Endodermal cell (in vitro differentiated cells): ENCODE measurements around the gene OSBPL5. TPM values are rescaled to one million over a fixed set of nuclear protein-coding genes. Genes with fewer than 3 reads are reported as not detected.

Experiments used
- DNase-seq: peaks from one replicate; pipeline ENCODE4 v3.0.0-alpha.2; 2017
- H3K27ac ChIP-seq: 2 replicates; pipeline ENCODE4 v1.5.1; 2013; ENCODE audit warnings: mild to moderate bottlenecking, low read depth, low read length, moderate library complexity
- H3K27me3 ChIP-seq: 2 replicates; pipeline ENCODE4 v1.6.1; 2013; ENCODE audit warnings: mild to moderate bottlenecking, low read length, moderate library complexity; ENCODE audit not compliant: insufficient read depth, control insufficient read depth, poor library complexity, severe bottlenecking
- H3K36me3 ChIP-seq: 2 replicates; pipeline ENCODE4 v1.7.0; 2013; ENCODE audit warnings: mild to moderate bottlenecking, low read length, moderate library complexity; ENCODE audit not compliant: control insufficient read depth, insufficient read depth
- H3K4me1 ChIP-seq: one replicate; pipeline ENCODE4 v1.7.0; 2013; ENCODE audit warnings: low read length; ENCODE audit not compliant: control insufficient read depth, insufficient read depth
- H3K4me3 ChIP-seq: 2 replicates; pipeline ENCODE4 v1.5.1; 2013; ENCODE audit warnings: mild to moderate bottlenecking, low read length, moderate library complexity
- H3K9ac ChIP-seq: 2 replicates; pipeline ENCODE4 v1.6.1; 2013; ENCODE audit warnings: mild to moderate bottlenecking, low read length, moderate library complexity; ENCODE audit not compliant: poor library complexity, severe bottlenecking; ENCODE audit errors: extremely low read depth
- H3K9me3 ChIP-seq: 2 replicates; pipeline ENCODE4 v1.6.1; 2013; ENCODE audit warnings: mild to moderate bottlenecking, low read length, moderate library complexity; ENCODE audit not compliant: control insufficient read depth
- H3K27ac Mint-ChIP-seq: 2 replicates; pipeline ENCODE4 v1.8.0; 2020; ENCODE audit warnings: mixed read lengths
- H3K27me3 Mint-ChIP-seq: 2 replicates; pipeline ENCODE4 v1.8.0; 2021; ENCODE audit warnings: mild to moderate bottlenecking, mixed read lengths; ENCODE audit not compliant: insufficient read depth
- H3K36me3 Mint-ChIP-seq: 2 replicates; pipeline ENCODE4 v1.8.0; 2020; ENCODE audit warnings: low read depth, mixed read lengths
- H3K4me1 Mint-ChIP-seq: 2 replicates; pipeline ENCODE4 v1.8.0; 2020; ENCODE audit warnings: mixed read lengths
- H3K4me3 Mint-ChIP-seq: 2 replicates; pipeline ENCODE4 v1.8.0; 2020; ENCODE audit warnings: mild to moderate bottlenecking, moderate library complexity, mixed read lengths
- H3K9me3 Mint-ChIP-seq: 2 replicates; pipeline ENCODE4 v1.8.0; 2020; ENCODE audit warnings: mild to moderate bottlenecking, mixed read lengths
- WGBS, 2 experiments: methylation state at CpG; one replicate each; pipeline versions ENCODE4 v1.1.5 to v1.1.7; 2013; ENCODE audit warnings: missing lambda C conversion rate in 2 of 2, mixed read lengths in 1 of 2; ENCODE audit not compliant: insufficient coverage in 1 of 2, insufficient read length in 1 of 2; 5-methylcytosine and 5-hydroxymethylcytosine counted together
- total RNA-seq, 2 donors: library from RNA; stranded (reverse); fragmentation: NEBNext Ultra II Directional in 1 of 2; extraction: Animal tissue kit (Norgen Biotek cat#: 25700) in 1 of 2; gene quantifications; 2 replicates in 1 of 2; 3 replicates in 1 of 2; pipeline ENCODE4 v1.2.1, GENCODE V29; 2021
- TF ChIP-seq, protein P1 (sequence below): fragments of 200-600 bp; sonication (generic); conservative IDR thresholded peaks from 2 replicates; pipeline ENCODE4 v1.5.0; 2021; ENCODE audit warnings: antibody characterized with exemption, mild to moderate bottlenecking

Gene OSBPL5
- total RNA-seq, 2 donors from 2014 or later, result 1.2 to 4.8 TPM

DNA sequence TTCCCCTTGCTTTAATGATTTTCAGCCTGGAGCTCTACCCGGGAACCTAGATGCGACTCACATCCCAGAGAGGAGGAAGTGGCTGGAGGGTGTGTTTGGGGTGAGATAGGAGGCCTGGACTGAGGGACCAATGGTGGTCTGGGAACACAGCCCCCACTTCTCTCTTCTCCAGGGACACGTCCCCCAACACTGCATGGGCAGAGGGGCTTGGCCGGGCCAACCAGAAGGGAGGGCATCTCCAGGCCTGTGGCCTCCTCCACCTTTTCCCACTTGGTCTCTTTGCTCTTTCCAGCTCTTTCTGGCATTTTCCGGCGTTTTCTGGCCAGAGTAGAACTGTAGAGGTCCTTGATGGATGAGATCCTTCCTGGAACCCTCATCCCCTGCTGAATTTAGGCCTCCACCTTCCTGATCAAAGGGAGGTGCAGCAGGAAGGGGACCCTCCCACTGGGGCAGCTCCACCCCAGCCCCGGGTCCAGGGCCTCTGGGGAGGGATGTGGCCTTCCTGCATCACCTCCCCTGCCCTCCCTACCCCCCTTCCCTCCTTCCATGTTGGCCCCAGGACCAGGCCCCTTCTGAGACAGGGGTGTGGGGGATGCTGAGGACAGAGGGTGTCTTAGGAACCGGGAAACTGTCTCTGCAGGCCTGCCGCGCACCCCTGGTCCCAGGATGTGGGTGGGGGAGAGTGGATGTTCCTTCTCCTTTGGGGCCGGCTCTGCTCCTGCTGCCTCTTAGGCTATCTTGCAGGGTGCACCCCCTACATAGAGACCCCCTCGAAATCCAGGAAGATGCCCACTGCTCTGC, 29.1 kb upstream of the OSBPL5 start:
- Histone ChIP-seq H3K4me1 (no peaks in the 10 kb centered on the region), H3K27ac (no peak overlapping the region), H3K36me3 (no peaks in the 10 kb centered on the region), H3K4me3 (no peak overlapping the region), H3K9me3 (no peaks in the 10 kb centered on the region), H3K9ac (no peak overlapping the region), H3K27me3 (peaks cover 9% of the 10 kb centered on the region)
- H3K4me1 Mint-ChIP-seq, result no peaks in the 10 kb centered on the region
- 89 to 91% methylated on average over 3 to 11 of the region's 12 CpGs for WGBS, 2 experiments
- peaks cover 4% of the 10 kb centered on the region for H3K9me3 Mint-ChIP-seq
- peaks cover 55% of the 10 kb centered on the region for H3K27me3 Mint-ChIP-seq
- H3K36me3 Mint-ChIP-seq, result no peaks in the 10 kb centered on the region
- H3K27ac Mint-ChIP-seq, result no peak overlapping the region
- TF ChIP-seq, protein P1, sequence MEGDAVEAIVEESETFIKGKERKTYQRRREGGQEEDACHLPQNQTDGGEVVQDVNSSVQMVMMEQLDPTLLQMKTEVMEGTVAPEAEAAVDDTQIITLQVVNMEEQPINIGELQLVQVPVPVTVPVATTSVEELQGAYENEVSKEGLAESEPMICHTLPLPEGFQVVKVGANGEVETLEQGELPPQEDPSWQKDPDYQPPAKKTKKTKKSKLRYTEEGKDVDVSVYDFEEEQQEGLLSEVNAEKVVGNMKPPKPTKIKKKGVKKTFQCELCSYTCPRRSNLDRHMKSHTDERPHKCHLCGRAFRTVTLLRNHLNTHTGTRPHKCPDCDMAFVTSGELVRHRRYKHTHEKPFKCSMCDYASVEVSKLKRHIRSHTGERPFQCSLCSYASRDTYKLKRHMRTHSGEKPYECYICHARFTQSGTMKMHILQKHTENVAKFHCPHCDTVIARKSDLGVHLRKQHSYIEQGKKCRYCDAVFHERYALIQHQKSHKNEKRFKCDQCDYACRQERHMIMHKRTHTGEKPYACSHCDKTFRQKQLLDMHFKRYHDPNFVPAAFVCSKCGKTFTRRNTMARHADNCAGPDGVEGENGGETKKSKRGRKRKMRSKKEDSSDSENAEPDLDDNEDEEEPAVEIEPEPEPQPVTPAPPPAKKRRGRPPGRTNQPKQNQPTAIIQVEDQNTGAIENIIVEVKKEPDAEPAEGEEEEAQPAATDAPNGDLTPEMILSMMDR, result no peak
- peak; percentile 42 for DNase-seq
- H3K4me3 Mint-ChIP-seq, result no peak overlapping the region

DNA sequence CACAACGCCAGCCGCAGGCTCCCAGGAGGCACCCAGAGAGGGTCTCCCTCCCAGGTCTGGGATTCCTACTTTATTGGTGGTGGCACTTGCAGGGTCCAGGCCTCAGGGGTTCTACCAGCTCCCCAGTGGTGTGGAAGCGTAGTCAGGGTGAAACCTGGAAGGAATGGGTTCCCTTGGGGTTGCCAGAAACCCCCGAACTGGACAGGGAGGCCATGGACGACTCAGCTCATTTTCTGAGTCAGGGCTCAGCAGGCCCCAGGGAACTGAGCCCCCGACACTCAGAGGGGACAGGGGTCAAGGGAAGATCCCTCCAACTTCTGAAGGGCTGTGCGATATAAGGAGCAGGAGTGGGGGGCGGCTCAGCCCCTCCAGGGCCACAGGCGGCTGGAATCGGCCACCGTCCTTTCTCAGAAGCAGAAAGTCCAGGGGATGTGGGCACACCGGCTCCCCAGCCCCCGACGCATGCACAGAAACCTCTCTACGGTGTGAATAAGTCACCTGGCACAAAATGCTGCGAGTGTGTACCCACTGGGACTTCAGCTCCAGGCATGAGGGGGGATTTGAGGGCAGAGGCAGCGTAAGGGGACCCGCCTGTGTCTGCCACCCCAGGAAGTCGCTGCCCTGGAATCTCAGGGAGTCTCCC, 28.4 kb upstream of the OSBPL5 start:
- H3K27me3 Mint-ChIP-seq, result peaks cover 56% of the 10 kb centered on the region
- 85 to 86% methylated on average over 13 to 19 of the region's 19 CpGs for WGBS, 2 experiments

DNA sequence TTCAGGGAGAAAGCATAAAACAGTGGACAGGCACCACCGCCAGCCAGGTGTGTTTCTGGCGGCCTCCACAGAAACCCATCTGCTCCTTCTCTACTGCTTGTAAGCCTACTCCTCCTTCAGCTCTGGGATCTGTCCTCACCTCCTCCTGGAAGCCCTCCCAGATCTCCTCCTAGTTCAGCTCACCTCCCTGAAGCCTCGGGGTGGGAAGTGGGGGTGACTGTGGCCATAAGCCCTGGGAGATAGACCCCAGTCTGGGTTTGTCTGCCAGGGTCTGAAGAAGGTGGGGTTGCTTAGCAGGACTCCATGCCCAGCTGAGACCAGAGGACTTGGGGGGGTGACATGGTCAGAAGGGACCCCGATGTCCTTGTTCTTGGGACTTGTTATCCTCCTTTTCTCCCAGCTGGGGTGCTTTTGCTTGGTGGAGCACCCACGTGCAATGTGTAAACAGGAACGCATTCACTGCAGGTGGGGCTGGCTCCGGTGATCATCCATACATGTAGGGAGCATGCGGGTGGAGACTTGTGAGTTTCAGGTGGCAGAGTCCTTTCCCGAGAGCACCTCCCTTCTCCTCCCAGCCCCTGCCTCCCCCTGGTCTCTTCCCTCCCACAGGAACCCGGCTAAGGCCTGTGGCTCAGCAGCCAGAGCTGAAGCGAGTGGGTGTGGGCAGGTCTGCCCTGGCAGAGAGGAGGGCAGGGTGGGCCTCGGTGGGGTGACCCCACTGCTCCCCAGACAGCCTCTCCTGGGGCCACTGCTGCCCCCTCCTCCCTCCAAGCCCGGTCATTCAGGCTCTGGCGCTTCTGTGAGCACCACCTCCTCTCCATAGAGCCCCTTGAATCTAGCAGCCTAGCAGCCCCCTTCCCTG, 27.6 kb upstream of the OSBPL5 start:
- peak; percentile 48 for DNase-seq
- no peaks in the 10 kb centered on the region for H3K4me1 ChIP-seq
- Mint-ChIP-seq H3K9me3 (peaks cover 4% of the 10 kb centered on the region), H3K4me3 (no peak overlapping the region), H3K27me3 (peaks cover 61% of the 10 kb centered on the region), H3K4me1 (peaks cover 4% of the 10 kb centered on the region), H3K27ac (no peak overlapping the region), H3K36me3 (no peaks in the 10 kb centered on the region)
- no peaks in the 10 kb centered on the region for H3K36me3 ChIP-seq
- no peak overlapping the region for H3K9ac ChIP-seq
- WGBS, 2 experiments, result 90 to 91% methylated on average over 8 to 14 of the region's 14 CpGs
- TF ChIP-seq, protein P1, result no peak
- peaks cover 7% of the 10 kb centered on the region for H3K27me3 ChIP-seq
- H3K9me3 ChIP-seq, result no peaks in the 10 kb centered on the region
- no peak overlapping the region for H3K27ac ChIP-seq
- H3K4me3 ChIP-seq, result no peak overlapping the region

More for the DNA sequence above, 28.4 kb upstream of the OSBPL5 start:
- Mint-ChIP-seq H3K27ac (no peak overlapping the region), H3K4me3 (no peak overlapping the region), H3K9me3 (peaks cover 4% of the 10 kb centered on the region), H3K4me1 (peaks cover 4% of the 10 kb centered on the region), H3K36me3 (no peaks in the 10 kb centered on the region)
- no peaks in the 10 kb centered on the region for H3K4me1 ChIP-seq
- H3K9me3 ChIP-seq, result no peaks in the 10 kb centered on the region
- no peak overlapping the region for H3K4me3 ChIP-seq
- no peaks in the 10 kb centered on the region for H3K36me3 ChIP-seq
- peak; percentile 53 for DNase-seq
- no peak overlapping the region for H3K27ac ChIP-seq
- peaks cover 9% of the 10 kb centered on the region for H3K27me3 ChIP-seq
- TF ChIP-seq, protein P1, result no peak
- H3K9ac ChIP-seq, result no peak overlapping the region
